Epidermal melanocyte (primary cell): ENCODE results near the gene AQP6.
"Not testable (repeated sequence)": the region's sequence is repeated elsewhere in the genome, so short reads cannot be mapped to it uniquely, and the experiment has no call there.

ENCODE experiments used
- DNase-seq: peaks from one replicate; pipeline ENCODE4 v3.0.0; 2011; ENCODE audit warnings: low spot score; ENCODE audit not compliant: insufficient read length

Gene AQP6

GRCh38 chr12:49989400-49989799 lies 16.7 kb downstream of the AQP6 start:
- DNase-seq: not testable (repeated sequence)

DNA sequence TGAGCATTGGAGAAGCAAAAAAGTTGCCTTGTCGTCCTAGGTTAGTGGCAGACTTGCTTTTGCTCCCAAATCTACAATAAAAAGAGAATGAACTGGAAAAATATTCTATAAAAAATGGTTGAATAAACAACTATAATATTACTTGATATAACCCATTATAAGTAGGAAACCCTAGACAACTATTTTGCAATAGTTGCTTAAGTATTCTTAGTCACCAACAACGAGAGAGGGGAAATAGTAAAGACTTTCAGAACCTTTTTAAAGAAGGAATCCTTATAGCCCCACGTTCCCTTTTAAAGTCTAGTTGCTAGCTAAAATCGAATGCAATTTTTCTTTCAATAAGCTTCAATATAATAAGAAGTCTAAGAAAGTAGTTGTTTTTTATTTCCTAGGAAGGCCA lies 17.5 kb downstream of the AQP6 start:
- no peak for DNase-seq

DNA sequence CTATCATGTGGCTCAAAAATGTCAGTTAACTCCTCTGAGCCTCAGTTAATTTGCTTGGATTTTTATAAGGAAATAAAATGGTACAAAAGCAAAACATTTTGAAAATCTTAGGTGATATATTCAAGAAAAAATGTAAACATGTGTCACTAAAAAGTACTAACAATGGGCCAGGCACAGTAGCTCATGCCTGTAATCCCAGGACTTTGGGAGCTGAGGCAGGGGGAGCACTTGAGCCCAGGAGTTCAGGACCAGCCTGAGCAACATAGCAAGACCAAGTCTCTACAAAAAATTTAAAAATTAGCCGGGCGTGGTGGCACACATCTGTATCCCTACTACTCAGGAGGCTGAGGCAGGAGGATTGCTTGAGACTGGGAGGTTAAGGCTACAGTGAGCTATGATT lies 25.7 kb downstream of the AQP6 start:
- no peak for DNase-seq

- DNase-seq: no peak
These were observed 30.8 kb downstream of the AQP6 start for GRCh38 chr12:50003595-50003994.

DNA sequence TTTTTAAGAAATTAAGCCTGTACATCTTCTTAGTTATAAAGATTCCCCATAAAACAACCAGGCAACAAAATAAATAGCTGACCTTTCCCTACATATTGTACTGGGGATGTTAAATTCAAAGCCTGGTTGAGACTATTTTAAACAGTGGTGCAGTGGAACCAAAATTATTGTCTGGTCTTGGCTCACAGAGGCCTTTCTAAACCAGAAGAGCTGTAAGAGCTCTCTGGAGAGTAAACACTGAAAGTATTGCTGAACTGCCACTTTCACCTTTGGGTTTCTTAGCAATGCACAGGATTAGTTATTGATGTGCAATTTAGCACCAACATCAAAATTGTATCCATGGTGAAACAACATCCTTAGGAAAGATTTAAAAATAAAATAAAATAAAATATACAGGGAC lies 31.9 kb downstream of the AQP6 start:
- DNase-seq: no peak

- no peak for DNase-seq
These were observed 32.4 kb downstream of the AQP6 start for GRCh38 chr12:50005175-50005574.

GRCh38 chr12:50006280-50006679 lies 33.5 kb downstream of the AQP6 start:
- DNase-seq: no peak

- no peak for DNase-seq
These were observed 34.2 kb downstream of the AQP6 start for GRCh38 chr12:50006754-50007442.

DNA sequence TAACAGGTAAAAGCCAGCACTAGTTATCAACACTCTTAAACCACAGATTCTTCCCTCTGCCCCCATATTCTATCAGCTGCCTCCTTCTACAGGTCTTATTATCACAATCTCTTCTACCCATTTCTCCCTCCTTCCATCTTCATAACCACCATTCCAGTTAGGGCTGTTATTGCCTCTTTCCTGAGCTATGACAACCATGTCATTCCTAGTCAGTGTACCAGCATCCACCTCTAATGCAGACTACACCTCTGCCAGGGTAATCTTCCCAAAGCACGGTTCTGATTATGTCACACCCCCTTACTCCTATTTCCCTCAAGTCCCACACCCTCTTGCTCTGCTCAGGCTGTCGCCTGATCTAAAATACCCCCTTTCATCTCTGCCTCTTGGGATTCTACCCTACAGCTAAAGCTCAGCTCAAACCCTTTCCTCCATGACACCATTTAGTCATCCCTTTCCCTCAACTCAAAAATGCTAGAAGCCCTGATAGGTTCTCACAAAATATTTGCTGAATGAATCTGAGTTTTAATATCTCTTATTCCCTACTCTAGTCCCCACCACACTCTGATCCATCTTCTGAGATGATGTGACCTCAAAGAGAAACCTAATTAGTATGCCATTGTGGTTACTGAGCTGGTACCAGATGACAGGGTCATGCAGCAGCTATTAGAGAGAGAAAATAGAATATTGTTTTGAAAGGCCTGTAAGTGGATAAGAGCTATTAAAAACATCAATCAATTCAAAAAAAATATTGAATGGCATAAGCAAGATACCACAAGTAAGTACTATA lies 40.8 kb downstream of the AQP6 start:
- no peak for DNase-seq

DNA sequence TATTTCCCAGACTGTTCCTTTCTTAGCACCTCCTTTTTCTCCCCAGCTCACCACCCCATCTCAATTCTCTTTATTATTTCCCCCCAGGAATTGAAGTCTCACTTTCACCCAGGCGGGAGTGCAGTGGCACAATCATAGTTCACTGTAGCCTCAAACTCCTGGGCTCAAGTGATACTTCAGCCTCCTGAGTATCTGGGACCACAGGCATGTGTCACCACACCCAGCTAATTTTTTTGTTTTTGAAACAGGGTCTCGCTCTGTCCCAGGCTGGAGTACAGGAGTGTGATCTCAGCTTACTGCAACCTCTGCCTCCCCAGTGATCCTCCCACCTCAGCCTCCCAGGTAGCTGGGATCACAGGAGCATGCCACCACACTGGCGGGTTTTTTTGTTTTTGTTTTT lies 41.6 kb downstream of the AQP6 start:
- no peak for DNase-seq

DNA sequence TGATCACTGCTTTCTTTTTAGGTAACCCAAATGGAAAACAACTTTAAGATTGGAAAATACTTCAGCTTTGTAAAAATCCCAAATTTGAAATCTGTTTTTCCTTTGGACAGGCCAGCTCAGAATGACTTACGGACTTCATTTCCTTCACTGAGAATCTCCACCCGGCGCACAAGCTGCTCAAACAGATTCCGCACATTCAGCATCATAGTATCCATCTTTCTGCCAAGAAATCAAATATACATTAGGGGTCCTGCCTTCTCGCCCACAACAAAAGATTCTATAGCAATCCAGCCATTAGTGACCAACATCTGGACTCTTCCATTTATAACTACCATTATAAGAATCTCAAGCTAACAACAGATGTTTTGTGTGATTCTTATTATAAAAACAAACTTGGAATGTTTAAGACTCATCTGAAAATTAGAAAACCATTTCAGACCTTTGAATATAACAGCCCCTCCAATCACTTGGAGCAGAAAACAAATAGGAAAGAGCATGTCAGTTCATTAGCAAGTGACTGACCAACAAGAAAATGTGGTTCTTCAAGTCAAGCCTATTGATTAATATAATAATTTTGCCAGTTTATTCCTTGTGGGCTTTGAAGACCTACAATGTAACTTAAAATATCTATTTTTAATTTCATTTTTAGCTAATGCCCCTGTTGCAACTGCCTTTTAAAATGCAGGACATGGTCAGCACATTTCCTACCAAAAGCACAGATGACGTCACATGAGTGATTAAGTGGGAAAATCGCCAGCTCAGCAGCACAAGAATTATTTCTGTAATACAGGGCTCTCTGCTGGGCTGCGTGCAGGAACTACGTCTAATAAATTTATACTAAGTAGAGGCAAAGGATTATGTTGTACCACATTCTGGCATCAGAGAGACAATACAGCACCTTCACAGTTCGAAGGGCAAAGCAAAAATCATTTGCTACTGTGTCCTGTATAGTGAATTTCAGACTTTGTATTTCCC lies 44.0 kb downstream of the AQP6 start:
- no peak for DNase-seq

GRCh38 chr12:50017641-50018040 lies 44.9 kb downstream of the AQP6 start:
- DNase-seq: no peak

- no peak for DNase-seq
These were observed 45.4 kb downstream of the AQP6 start for GRCh38 chr12:50018154-50018553.

- DNase-seq: no peak
These were observed 46.2 kb downstream of the AQP6 start for GRCh38 chr12:50018968-50019367.

DNA sequence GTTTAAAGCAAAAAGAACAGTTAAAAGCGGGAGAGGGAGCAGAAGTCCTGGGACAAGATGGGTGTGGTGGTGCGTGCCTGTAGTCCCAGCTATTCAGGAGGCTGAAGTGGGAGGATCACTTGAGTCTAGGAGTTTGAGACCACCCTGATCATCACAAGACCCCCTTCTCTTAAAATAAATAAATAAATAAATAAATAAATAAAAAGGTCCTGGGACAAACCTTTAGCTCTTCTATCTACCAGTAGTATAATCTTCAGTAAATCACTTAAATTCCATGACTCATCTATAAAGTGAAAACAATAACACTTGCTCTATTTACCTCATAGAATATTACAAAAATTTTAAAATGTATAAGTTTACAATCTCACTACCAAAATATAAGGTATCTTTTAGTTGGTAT lies 46.8 kb downstream of the AQP6 start:
- DNase-seq: no peak

- DNase-seq: no peak
These were observed 48.3 kb downstream of the AQP6 start for GRCh38 chr12:50021031-50021430.

DNA sequence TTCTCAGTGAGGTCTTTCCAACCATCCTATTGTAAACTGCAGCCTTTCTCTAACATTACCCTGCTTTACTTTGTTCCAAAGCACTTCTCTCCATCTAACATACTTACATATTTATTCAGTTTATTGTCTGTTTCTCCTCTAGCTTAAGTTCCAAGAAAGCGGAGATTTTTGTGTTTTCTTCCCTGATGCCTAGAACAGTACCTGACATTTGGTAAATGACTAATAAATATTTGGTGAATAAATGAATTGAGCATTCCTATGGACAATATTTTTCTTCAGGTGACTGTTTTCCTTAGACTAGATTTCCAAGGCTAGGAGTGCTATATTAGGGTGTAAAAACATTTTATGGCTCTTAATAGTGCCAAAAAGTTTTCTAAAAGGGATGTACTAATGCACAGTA lies 50.2 kb downstream of the AQP6 start:
- no peak for DNase-seq

- no peak for DNase-seq
These were observed 51.5 kb downstream of the AQP6 start for GRCh38 chr12:50024227-50024626.

- DNase-seq: no peak
These were observed 52.0 kb downstream of the AQP6 start for GRCh38 chr12:50024805-50025186.

GRCh38 chr12:50025187-50026059 lies 52.7 kb downstream of the AQP6 start, which contains the start of gene RACGAP1:
TSS of gene RACGAP1 (minus strand) at chr12:50025494. CDS start at chr12:50016715, 8,779 bp downstream.
- DNase-seq: peak; percentile 97

- DNase-seq: no peak
These were observed 53.9 kb downstream of the AQP6 start for GRCh38 chr12:50026691-50027090.
